T-helper 2 cell treated with Interferon-gamma antibody and Interleukin-4, amounts not matched to agents 5 μg/mL and 100 μg/mL, for 36 hours (primary cell): ENCODE results near the gene CRYBB2.
"Not testable (repeated sequence)": the region's sequence is repeated elsewhere in the genome, so short reads cannot be mapped to it uniquely, and the experiment has no call there.

Experiments
- DNase-seq: peaks from one replicate; pipeline ENCODE4 v3.0.0; 2021; ENCODE audit warnings: low spot score
- H3K27ac Mint-ChIP-seq: one replicate; pipeline ENCODE4 v1.8.0; 2021; ENCODE audit warnings: mild to moderate bottlenecking, mixed read lengths
- H3K27me3 Mint-ChIP-seq: one replicate; pipeline ENCODE4 v1.8.0; 2021; ENCODE audit warnings: low read depth, mixed read lengths
- H3K36me3 Mint-ChIP-seq: one replicate; pipeline ENCODE4 v1.8.0; 2021; ENCODE audit warnings: low read depth, mixed read lengths
- H3K4me1 Mint-ChIP-seq: one replicate; pipeline ENCODE4 v1.8.0; 2021; ENCODE audit warnings: low read depth, mixed read lengths
- H3K4me3 Mint-ChIP-seq: one replicate; pipeline ENCODE4 v1.8.0; 2022; ENCODE audit warnings: mild to moderate bottlenecking, moderate library complexity, mixed read lengths
- H3K9me3 Mint-ChIP-seq: one replicate; pipeline ENCODE4 v1.8.0; 2021; ENCODE audit warnings: mixed read lengths

CRYBB2 gene

GRCh38 chr22:25186140-25186539 lies 33.3 kb upstream of the CRYBB2 start:
- Mint-ChIP-seq H3K4me1 (no peaks in the 10 kb centered on the region), H3K4me3 (no peak overlapping the region), H3K9me3 (no peaks in the 10 kb centered on the region), H3K36me3 (peaks cover 4% of the 10 kb centered on the region), H3K27me3 (no peaks in the 10 kb centered on the region), H3K27ac (no peak overlapping the region)
- DNase-seq = no peak

- H3K9me3 Mint-ChIP-seq = no peaks in the 10 kb centered on the region
- H3K4me3 Mint-ChIP-seq = no peak overlapping the region
- H3K27ac Mint-ChIP-seq = no peak overlapping the region
- H3K27me3 Mint-ChIP-seq = no peaks in the 10 kb centered on the region
- no peaks in the 10 kb centered on the region for H3K4me1 Mint-ChIP-seq
- peaks cover 2% of the 10 kb centered on the region for H3K36me3 Mint-ChIP-seq
- no peak for DNase-seq
These were observed 32.0 kb upstream of the CRYBB2 start for GRCh38 chr22:25187469-25187868.

- Mint-ChIP-seq H3K27me3 (no peaks in the 10 kb centered on the region), H3K9me3 (no peaks in the 10 kb centered on the region), H3K27ac (no peak overlapping the region), H3K36me3 (peaks cover 5% of the 10 kb centered on the region), H3K4me3 (no peak overlapping the region), H3K4me1 (no peaks in the 10 kb centered on the region)
- DNase-seq = no peak
These were observed 27.0 kb upstream of the CRYBB2 start for GRCh38 chr22:25192406-25192805.

GRCh38 chr22:25193130-25193529 lies 26.3 kb upstream of the CRYBB2 start:
- Mint-ChIP-seq H3K4me3 (no peak overlapping the region), H3K9me3 (no peaks in the 10 kb centered on the region), H3K36me3 (peaks cover 5% of the 10 kb centered on the region), H3K27ac (no peak overlapping the region), H3K27me3 (no peaks in the 10 kb centered on the region), H3K4me1 (no peaks in the 10 kb centered on the region)
- no peak for DNase-seq

DNA sequence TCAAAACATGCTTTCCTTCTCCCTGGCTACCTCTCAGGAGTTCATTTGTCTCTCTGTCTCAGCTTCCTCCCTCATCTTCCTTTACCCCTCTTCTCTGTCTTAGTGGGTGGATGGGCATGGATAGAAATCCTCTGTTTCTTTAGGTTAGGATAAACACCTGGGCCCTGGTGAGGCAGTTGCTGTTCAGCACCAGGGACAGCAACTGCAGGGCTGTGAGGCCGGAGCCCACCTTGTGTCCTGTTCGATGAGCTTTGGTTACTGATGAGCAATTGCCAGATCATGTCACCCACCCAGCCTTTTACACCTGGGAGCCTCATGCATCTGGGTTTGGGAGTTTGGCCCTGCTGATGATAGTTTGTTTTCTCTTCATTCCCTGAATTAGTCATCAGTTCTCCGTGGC lies 25.9 kb upstream of the CRYBB2 start:
- Mint-ChIP-seq H3K27ac (no peak overlapping the region), H3K27me3 (no peaks in the 10 kb centered on the region), H3K4me3 (no peak overlapping the region), H3K36me3 (peaks cover 5% of the 10 kb centered on the region), H3K4me1 (no peaks in the 10 kb centered on the region), H3K9me3 (no peaks in the 10 kb centered on the region)
- no peak for DNase-seq

DNA sequence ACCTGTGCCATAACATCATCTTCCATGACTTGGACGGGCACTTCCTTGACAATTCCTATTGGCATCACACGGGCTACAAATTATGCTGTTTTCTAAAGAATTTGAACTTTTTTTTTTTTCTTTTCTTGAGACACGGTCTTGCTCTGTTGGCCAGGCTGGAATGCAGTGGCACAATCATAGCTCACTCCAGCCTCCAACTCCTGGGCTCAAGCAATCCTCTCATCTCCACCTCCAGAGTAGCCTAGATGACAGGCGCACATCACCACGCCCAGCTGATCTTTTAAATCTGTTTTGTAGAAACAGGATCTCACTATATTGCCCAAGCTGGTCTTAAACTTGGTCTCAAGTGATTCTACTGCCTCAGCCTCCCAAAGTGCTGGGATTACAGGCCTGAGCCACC lies 23.1 kb upstream of the CRYBB2 start:
- Mint-ChIP-seq H3K27ac (no peak overlapping the region), H3K4me1 (no peaks in the 10 kb centered on the region), H3K36me3 (peaks cover 5% of the 10 kb centered on the region), H3K27me3 (no peaks in the 10 kb centered on the region), H3K9me3 (no peaks in the 10 kb centered on the region), H3K4me3 (no peak overlapping the region)
- no peak for DNase-seq

- no peak for DNase-seq
- Mint-ChIP-seq H3K27me3 (no peaks in the 10 kb centered on the region), H3K9me3 (no peaks in the 10 kb centered on the region), H3K4me1 (peaks cover 5% of the 10 kb centered on the region), H3K27ac (no peak overlapping the region), H3K36me3 (peaks cover 2% of the 10 kb centered on the region), H3K4me3 (no peak overlapping the region)
These were observed 22.1 kb upstream of the CRYBB2 start for GRCh38 chr22:25197340-25197739.

DNA sequence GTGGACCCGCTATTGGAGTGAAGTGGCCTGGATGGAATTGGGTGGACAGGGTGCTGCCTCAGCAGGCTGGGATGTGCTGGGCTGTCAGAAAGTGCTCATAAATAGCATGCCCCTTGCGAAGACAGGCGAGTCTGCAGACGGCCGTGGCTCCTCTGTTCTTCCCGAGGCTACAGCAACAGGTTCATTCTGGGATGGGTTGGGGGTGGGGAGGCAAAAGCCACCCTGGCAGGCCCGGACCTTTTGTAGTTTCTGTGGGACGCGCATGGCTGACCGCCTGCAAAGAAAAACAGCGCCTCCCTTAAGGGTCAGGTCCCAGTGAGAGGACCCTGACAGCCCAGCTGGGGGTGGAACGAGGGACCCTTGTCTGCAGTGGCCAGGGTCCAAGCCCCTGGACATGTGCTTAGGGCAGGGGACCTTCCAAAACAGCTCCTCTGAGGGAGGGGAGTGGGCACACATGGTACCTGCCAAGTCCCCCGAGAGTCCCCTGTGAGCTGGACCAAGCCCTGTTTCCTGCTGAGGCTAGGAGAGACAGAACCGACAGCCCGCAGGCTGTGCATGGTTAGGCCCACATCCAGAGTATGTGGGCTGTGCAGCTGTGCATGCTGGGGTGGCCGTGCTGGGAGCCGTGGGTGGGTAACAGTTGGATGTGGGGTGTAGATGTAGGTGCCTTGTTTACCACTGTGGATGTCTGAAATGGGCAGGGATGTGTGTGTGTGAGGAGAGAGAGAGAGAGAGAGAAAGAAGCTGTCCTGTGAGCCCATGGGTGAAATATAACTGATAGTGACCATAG lies 19.5 kb upstream of the CRYBB2 start, which contains the start of gene CRYBB3:
CRYBB3 (plus strand) TSS at position 128 of the 790 bp plus-strand sequence. CDS start 1,539 bp downstream, outside the sequence.
- H3K27me3 Mint-ChIP-seq = no peaks in the 10 kb centered on the region
- DNase-seq = no peak
- H3K4me1 Mint-ChIP-seq = peaks cover 5% of the 10 kb centered on the region
- H3K4me3 Mint-ChIP-seq = no peak within 1 kb of the TSS
- no peaks in the 10 kb centered on the region for H3K36me3 Mint-ChIP-seq
- H3K9me3 Mint-ChIP-seq = no peaks in the 10 kb centered on the region
- peak within 1 kb of the TSS; percentile 56 for H3K27ac Mint-ChIP-seq

- Mint-ChIP-seq H3K4me1 (peaks cover 5% of the 10 kb centered on the region), H3K36me3 (no peaks in the 10 kb centered on the region), H3K27ac (no peak overlapping the region), H3K27me3 (no peaks in the 10 kb centered on the region), H3K9me3 (no peaks in the 10 kb centered on the region), H3K4me3 (no peak overlapping the region)
- no peak for DNase-seq
These were observed 18.5 kb upstream of the CRYBB2 start for GRCh38 chr22:25200967-25201366.

DNA sequence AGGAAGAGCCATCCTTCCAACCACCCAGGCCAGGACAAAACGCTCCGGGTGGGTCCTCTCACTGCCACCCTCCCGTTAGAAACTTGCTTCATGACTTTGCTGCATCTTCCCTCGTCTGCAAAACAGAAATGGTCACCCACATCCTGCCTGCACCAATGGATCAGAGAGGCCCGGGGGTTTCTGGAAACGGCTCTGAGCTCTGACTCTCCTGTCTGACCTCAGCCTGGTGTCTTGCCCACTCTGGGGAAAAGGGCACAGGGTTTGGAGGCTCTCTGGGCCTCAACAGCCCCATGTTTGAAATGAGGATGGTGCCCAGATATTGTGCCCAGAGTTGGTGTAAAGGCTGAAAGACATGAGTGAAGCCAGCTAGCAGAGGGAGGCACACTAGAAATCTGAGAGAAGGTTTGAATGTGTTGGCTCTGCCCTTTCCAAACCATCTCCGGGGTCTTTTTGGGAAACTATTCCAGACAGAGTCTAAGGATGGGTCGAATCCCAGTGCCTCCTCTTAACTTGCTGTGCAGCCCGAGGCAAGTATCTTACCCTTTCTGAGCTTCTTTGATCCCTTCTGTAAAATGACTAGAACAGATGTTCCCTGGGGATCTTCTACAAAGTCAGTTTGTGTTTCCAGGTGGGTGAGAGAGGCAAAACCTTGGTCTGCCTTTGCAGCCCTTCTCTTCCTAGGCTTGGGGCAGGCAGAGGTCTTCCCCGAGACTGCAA lies 17.7 kb upstream of the CRYBB2 start:
- no peaks in the 10 kb centered on the region for H3K9me3 Mint-ChIP-seq
- H3K4me3 Mint-ChIP-seq = no peak overlapping the region
- peak overlapping the region; percentile 26 for H3K27ac Mint-ChIP-seq
- H3K27me3 Mint-ChIP-seq = no peaks in the 10 kb centered on the region
- DNase-seq = no peak
- H3K4me1 Mint-ChIP-seq = peaks cover 5% of the 10 kb centered on the region
- no peaks in the 10 kb centered on the region for H3K36me3 Mint-ChIP-seq

- no peaks in the 10 kb centered on the region for H3K27me3 Mint-ChIP-seq
- no peaks in the 10 kb centered on the region for H3K9me3 Mint-ChIP-seq
- DNase-seq = peak; percentile 32
- H3K27ac Mint-ChIP-seq = no peak overlapping the region
- H3K4me3 Mint-ChIP-seq = no peak overlapping the region
- peaks cover 5% of the 10 kb centered on the region for H3K4me1 Mint-ChIP-seq
- no peaks in the 10 kb centered on the region for H3K36me3 Mint-ChIP-seq
These were observed 17.0 kb upstream of the CRYBB2 start for GRCh38 chr22:25202290-25202921.

- Mint-ChIP-seq H3K4me1 (peaks cover 5% of the 10 kb centered on the region), H3K36me3 (no peaks in the 10 kb centered on the region), H3K4me3 (no peak overlapping the region), H3K9me3 (no peaks in the 10 kb centered on the region), H3K27ac (no peak overlapping the region), H3K27me3 (no peaks in the 10 kb centered on the region)
- no peak for DNase-seq
These were observed 16.4 kb upstream of the CRYBB2 start for GRCh38 chr22:25203082-25203481.

DNA sequence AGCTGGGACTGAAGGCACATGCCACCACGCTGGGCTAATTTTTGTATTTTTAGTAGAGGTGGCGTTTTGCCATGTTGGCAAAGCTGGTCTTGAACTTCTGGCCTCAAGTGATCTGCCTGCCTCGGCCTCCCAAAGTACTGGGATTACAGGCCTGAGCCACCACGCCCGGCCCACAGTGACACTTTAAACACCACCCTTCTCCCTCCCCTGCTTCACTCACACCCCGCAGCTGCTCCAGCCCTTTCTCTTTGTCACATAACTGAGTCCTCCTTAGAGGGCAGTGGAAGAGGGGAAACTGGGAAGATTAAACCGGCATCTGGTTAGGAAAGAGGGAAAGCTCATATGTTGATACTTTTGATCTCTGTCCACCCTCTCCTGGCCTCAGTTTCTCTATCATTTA lies 14.9 kb upstream of the CRYBB2 start:
- not testable (repeated sequence) for H3K4me3 Mint-ChIP-seq, H3K27ac Mint-ChIP-seq, H3K9me3 Mint-ChIP-seq, H3K36me3 Mint-ChIP-seq, H3K4me1 Mint-ChIP-seq, H3K27me3 Mint-ChIP-seq, DNase-seq

GRCh38 chr22:25205847-25206246 lies 13.6 kb upstream of the CRYBB2 start:
- Mint-ChIP-seq H3K9me3 (no peaks in the 10 kb centered on the region), H3K27me3 (no peaks in the 10 kb centered on the region), H3K4me3 (no peak overlapping the region), H3K36me3 (no peaks in the 10 kb centered on the region), H3K4me1 (peaks cover 5% of the 10 kb centered on the region), H3K27ac (no peak overlapping the region)
- no peak for DNase-seq
